ENCODE results near the gene DNAJB6. TPM values are rescaled to one million over a fixed set of nuclear protein-coding genes. Genes with fewer than 3 reads are reported as not detected.

DNAJB6 gene
- total and polyA plus RNA-seq, 2 experiments from 2014 or later: 92.2 to 110 TPM

GRCh38 chr7:157414702-157415096 is 77.9 kb downstream of the DNAJB6 start:
- no peaks in the 10 kb centered on the region for H3K4me1 ChIP-seq (ENCODE audit: insufficient read depth)
- H3K9me2 ChIP-seq (replicated peaks; ENCODE audit: insufficient read depth): no peaks in the 10 kb centered on the region
- H3K27me3 ChIP-seq: no peaks in the 10 kb centered on the region
- H4K20me1 ChIP-seq (ENCODE audit: insufficient read depth, poor library complexity, severe bottlenecking): no peaks in the 10 kb centered on the region
- H3K27ac ChIP-seq: no peak overlapping the region
- H2AFZ ChIP-seq: no peak overlapping the region
- no peaks in the 10 kb centered on the region for H3K9me3 ChIP-seq (ENCODE audit: low read depth)
- H3K36me3 ChIP-seq (replicated peaks; ENCODE audit: insufficient read depth, low read depth): no peaks in the 10 kb centered on the region
- TF ChIP-seq EZH2phosphoT487 (IDR thresholded peaks at IDR 0.05; ENCODE audit: low read depth, severe bottlenecking, unreplicated experiment): no peak
- TF ChIP-seq EZH2 (IDR thresholded peaks at IDR 0.05; ENCODE audit: borderline replicate concordance): no peak
- TF ChIP-seq, protein P1, sequence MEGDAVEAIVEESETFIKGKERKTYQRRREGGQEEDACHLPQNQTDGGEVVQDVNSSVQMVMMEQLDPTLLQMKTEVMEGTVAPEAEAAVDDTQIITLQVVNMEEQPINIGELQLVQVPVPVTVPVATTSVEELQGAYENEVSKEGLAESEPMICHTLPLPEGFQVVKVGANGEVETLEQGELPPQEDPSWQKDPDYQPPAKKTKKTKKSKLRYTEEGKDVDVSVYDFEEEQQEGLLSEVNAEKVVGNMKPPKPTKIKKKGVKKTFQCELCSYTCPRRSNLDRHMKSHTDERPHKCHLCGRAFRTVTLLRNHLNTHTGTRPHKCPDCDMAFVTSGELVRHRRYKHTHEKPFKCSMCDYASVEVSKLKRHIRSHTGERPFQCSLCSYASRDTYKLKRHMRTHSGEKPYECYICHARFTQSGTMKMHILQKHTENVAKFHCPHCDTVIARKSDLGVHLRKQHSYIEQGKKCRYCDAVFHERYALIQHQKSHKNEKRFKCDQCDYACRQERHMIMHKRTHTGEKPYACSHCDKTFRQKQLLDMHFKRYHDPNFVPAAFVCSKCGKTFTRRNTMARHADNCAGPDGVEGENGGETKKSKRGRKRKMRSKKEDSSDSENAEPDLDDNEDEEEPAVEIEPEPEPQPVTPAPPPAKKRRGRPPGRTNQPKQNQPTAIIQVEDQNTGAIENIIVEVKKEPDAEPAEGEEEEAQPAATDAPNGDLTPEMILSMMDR (IDR thresholded peaks at IDR 0.05; ENCODE audit: poor library complexity): no peak
- H3K4me2 ChIP-seq: no peak overlapping the region
- no peak overlapping the region for H3K4me3 ChIP-seq
- WGBS (ENCODE audit: low lambda C conversion rate, missing lambda C conversion rate): 92% methylated on average over 8 of the region's 8 CpGs
- H3K79me2 ChIP-seq: no peaks in the 10 kb centered on the region
- DNase-seq (ENCODE audit: low spot score): no peak

DNA sequence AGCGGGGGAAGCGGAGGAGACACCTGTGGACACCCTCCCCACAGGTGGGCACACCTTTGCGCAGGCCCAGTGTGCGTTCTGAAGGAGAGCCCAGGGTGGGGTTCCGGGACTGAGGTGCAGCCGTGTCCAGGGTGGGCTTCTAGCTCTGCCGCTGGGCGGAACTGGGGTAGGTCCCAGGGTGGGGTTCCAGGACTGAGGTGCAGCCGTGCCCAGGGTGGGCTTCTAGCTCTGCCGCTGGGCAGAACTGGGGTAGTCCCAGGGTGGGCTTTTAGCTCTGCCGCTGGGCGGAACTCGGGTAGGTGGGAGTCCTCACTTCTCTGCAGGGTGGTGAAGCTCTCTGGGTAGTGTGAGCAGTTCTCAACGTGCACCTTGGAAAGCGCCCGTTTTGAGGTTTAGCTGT is 78.7 kb downstream of the DNAJB6 start:
- Histone ChIP-seq H4K20me1 (ENCODE audit: insufficient read depth, poor library complexity, severe bottlenecking) (no peaks in the 10 kb centered on the region), H3K79me2 (no peaks in the 10 kb centered on the region), H3K4me1 (ENCODE audit: insufficient read depth) (no peaks in the 10 kb centered on the region), H3K4me3 (no peak overlapping the region), H3K36me3 (replicated peaks; ENCODE audit: insufficient read depth, low read depth) (no peaks in the 10 kb centered on the region), H3K4me2 (no peak overlapping the region), H2AFZ (no peak overlapping the region), H3K27ac (no peak overlapping the region), H3K9me2 (replicated peaks; ENCODE audit: insufficient read depth) (no peaks in the 10 kb centered on the region), H3K9me3 (ENCODE audit: low read depth) (no peaks in the 10 kb centered on the region), H3K27me3 (no peaks in the 10 kb centered on the region)
- TF ChIP-seq EZH2phosphoT487 (IDR thresholded peaks at IDR 0.05; ENCODE audit: low read depth, severe bottlenecking, unreplicated experiment): no peak
- TF ChIP-seq, protein P1 (IDR thresholded peaks at IDR 0.05; ENCODE audit: poor library complexity): no peak
- TF ChIP-seq EZH2 (IDR thresholded peaks at IDR 0.05; ENCODE audit: borderline replicate concordance): no peak
- WGBS (ENCODE audit: low lambda C conversion rate, missing lambda C conversion rate): 93% methylated on average over 16 of the region's 16 CpGs
- DNase-seq (ENCODE audit: low spot score): no peak

DNA sequence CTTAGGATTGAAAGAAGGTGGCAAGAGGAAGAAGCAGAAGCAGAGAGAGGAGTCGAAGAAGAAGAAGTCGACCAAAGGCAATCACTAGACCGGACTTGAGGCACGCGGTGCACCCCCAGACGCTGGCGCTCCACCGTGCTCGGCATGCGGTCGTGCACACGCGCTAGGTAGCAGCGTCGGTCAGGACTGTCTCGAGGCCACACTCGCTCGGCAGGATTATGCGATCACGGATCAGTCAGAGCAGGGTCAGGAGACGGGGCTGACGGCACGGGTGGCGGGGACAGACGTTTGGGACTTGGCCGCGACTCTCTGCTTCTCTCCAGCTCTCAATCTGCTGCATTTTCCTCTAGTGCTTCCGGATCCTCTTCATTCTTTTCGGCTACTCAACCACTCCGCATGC is 79.2 kb downstream of the DNAJB6 start:
- no peak for DNase-seq (ENCODE audit: low spot score)
- Histone ChIP-seq H3K79me2 (no peaks in the 10 kb centered on the region), H3K36me3 (replicated peaks; ENCODE audit: insufficient read depth, low read depth) (no peaks in the 10 kb centered on the region), H3K27ac (no peak overlapping the region), H3K4me3 (no peak overlapping the region), H2AFZ (no peak overlapping the region), H3K27me3 (no peaks in the 10 kb centered on the region), H3K4me1 (ENCODE audit: insufficient read depth) (no peaks in the 10 kb centered on the region), H3K9me3 (ENCODE audit: low read depth) (no peaks in the 10 kb centered on the region), H3K4me2 (no peak overlapping the region), H3K9me2 (replicated peaks; ENCODE audit: insufficient read depth) (no peaks in the 10 kb centered on the region), H4K20me1 (ENCODE audit: insufficient read depth, poor library complexity, severe bottlenecking) (no peaks in the 10 kb centered on the region)
- TF ChIP-seq EZH2phosphoT487 (IDR thresholded peaks at IDR 0.05; ENCODE audit: low read depth, severe bottlenecking, unreplicated experiment) (no peak), EZH2 (IDR thresholded peaks at IDR 0.05; ENCODE audit: borderline replicate concordance) (no peak)
- 98% methylated on average over 30 of the region's 30 CpGs for WGBS (ENCODE audit: low lambda C conversion rate, missing lambda C conversion rate)

DNA sequence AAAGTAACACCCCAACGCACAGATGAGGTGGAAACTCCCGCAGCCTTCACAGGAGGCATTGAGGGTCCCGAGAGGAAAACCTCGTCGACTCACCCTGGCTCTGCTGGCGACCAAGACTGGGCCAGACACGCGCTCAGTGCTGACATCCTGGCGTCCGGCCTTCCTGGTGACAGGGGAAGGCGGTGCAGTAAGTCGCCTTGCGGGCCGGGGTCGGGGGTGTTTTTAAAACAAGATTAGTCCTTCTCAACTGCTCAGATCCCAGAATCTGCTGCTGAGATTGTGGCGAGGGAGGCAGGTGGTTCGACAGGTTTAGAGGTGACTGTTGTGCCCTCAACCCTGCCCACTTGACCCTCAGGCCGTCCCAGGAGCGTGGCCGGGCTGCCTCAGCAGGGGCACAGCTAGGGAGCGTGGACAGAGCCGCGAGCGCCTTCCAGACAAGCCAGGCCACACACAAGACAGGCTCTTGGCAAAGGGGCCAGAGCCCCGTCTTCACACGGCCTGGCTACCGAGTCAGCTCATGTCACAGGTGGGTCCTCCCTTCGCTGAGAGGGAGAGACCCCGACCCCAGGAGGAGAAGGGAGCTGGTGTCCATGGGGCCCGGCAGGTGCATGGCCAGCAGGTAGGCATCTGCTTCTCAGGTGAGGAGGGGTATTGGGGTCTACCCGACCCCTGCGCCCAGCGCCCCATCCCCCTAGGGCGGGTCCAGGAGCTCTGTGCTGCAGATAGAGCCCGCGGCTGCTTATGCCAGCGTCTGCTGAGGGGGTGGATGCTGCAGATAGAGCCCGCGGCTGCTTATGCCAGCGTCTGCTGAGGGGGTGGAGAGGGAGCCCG is 81.6 kb downstream of the DNAJB6 start:
- Histone ChIP-seq H2AFZ (no peak overlapping the region), H4K20me1 (ENCODE audit: insufficient read depth, poor library complexity, severe bottlenecking) (no peaks in the 10 kb centered on the region), H3K36me3 (replicated peaks; ENCODE audit: insufficient read depth, low read depth) (no peaks in the 10 kb centered on the region), H3K27me3 (no peaks in the 10 kb centered on the region), H3K79me2 (no peaks in the 10 kb centered on the region), H3K4me1 (ENCODE audit: insufficient read depth) (no peaks in the 10 kb centered on the region), H3K4me2 (no peak overlapping the region), H3K9me2 (replicated peaks; ENCODE audit: insufficient read depth) (no peaks in the 10 kb centered on the region), H3K27ac (no peak overlapping the region), H3K9me3 (ENCODE audit: low read depth) (no peaks in the 10 kb centered on the region), H3K4me3 (no peak overlapping the region)
- DNase-seq (ENCODE audit: low spot score): no peak
- 96% methylated on average over 38 of the region's 41 CpGs for WGBS (ENCODE audit: low lambda C conversion rate, missing lambda C conversion rate)
- TF ChIP-seq, protein P1 (IDR thresholded peaks at IDR 0.05; ENCODE audit: poor library complexity): no peak
- TF ChIP-seq EZH2 (IDR thresholded peaks at IDR 0.05; ENCODE audit: borderline replicate concordance): no peak
- TF ChIP-seq EZH2phosphoT487 (IDR thresholded peaks at IDR 0.05; ENCODE audit: low read depth, severe bottlenecking, unreplicated experiment): no peak

All from hepatocyte (in vitro differentiated cells).